Left lung (tissue), 14 donors: Measurements from ENCODE around the gene FAM209B. TPM values are rescaled to one million over a fixed set of nuclear protein-coding genes. Genes with fewer than 3 reads are reported as not detected.
"Not testable (repeated sequence)": the region's sequence is repeated elsewhere in the genome, so short reads cannot be mapped to it uniquely, and the experiment has no call there.

Experiments
- ATAC-seq: fragments of 200-7000 bp; cut with Tn5 transposase; one replicate; pipeline ENCODE4 v1.9.1; 2020; ENCODE audit warnings: moderate library complexity
- DNase-seq, 4 donors: peaks; one replicate each; pipeline ENCODE4 v3.0.0-alpha.2; 2013 to 2020
- H3K27ac ChIP-seq, 2 donors: fragments of 200-600 bp; sonication (generic) in 1 of 2; one replicate each; pipeline versions ENCODE4 v1.5.0 to v1.8.0; 2020 to 2021
- H3K27me3 ChIP-seq, 2 donors: fragments of 200-600 bp; sonication (generic) in 1 of 2; one replicate each; pipeline versions ENCODE4 v1.5.0 to v1.8.0; 2020 to 2021
- H3K36me3 ChIP-seq, 2 donors: fragments of 200-600 bp; sonication (generic) in 1 of 2; one replicate each; pipeline versions ENCODE4 v1.5.0 to v1.8.0; 2020 to 2021
- H3K4me1 ChIP-seq, 2 donors: fragments of 200-600 bp; one replicate each; pipeline ENCODE4 v1.8.0; 2021
- H3K4me3 ChIP-seq, 2 donors: fragments of 200-600 bp; sonication (generic) in 1 of 2; one replicate each; pipeline versions ENCODE4 v1.5.0 to v1.8.0; 2020 to 2021; ENCODE audit warnings: mild to moderate bottlenecking in 1 of 2
- H3K9me3 ChIP-seq, 2 donors: fragments of 200-600 bp; sonication (generic) in 1 of 2; one replicate each; pipeline versions ENCODE4 v1.5.0 to v1.8.0; 2020 to 2021
- intact Hi-C, 2 donors: fragments of 100-400 bp; cut with DNase I; formaldehyde crosslinking; loops; one replicate each; pipeline versions ENCODE4 v1.11.2 to v1.14.2; 2022
- long read RNA-seq, 12 donors: library from polyadenylated mRNA in 2 of 12; unstranded in 2 of 12; transcript quantifications; one replicate each; pipeline ENCODE4 v2.0.0 and lab custom pipeline, GENCODE V29; 2019 to 2026
- polyA plus RNA-seq, 6 donors: library from polyadenylated mRNA; unstranded; fragments of 120-200 nt; gene quantifications; one replicate each; pipeline ENCODE4 v1.2.1, GENCODE V29; 2013; ENCODE audit not compliant: insufficient read length in 6 of 6
- total RNA-seq, 2 donors: library from RNA; stranded (reverse); fragmentation: NEBNext Ultra II Directional; extraction: Animal tissue kit (Norgen Biotek cat#: 25700); gene quantifications; one replicate each; pipeline ENCODE4 v1.2.1, GENCODE V29; 2021
- TF ChIP-seq, protein P1 (sequence below), 2 donors: fragments of 200-600 bp; sonication (generic) in 1 of 2; IDR thresholded peaks; one replicate each; pipeline versions ENCODE4 v1.5.0 to v1.8.0; 2021; ENCODE audit warnings: antibody characterized with exemption in 2 of 2
- donor health status: DM: no; HTN: yes; CAD: no.
- donor health status: DM: no; HTN: no; CAD: no.

The FAM209B gene
- total RNA-seq (under 1 TPM in 1 of 2 donors, not detected in 1; 0.42 TPM), polyA plus RNA-seq (under 1 TPM in 4 of 6 donors, not detected in 2; 0.30 to 0.63 (median 0.34) TPM)
- long read RNA-seq, donor 1, result 0 reads
- long read RNA-seq, donor 2, result 0 reads
- long read RNA-seq, donor 3, result 0 reads
- long read RNA-seq, donor 4, result 0 reads
- long read RNA-seq, donor 5, result 0 reads
- long read RNA-seq, donor 6, result 0 reads
- long read RNA-seq, donor 7, result 0 reads
- long read RNA-seq, donor 8, result 0 reads
- long read RNA-seq, donor 9, result 0 reads
- long read RNA-seq, donor 10, result 0 reads
- long read RNA-seq, donor 11, result 0 reads
- long read RNA-seq, donor 12, result 0 reads

DNA sequence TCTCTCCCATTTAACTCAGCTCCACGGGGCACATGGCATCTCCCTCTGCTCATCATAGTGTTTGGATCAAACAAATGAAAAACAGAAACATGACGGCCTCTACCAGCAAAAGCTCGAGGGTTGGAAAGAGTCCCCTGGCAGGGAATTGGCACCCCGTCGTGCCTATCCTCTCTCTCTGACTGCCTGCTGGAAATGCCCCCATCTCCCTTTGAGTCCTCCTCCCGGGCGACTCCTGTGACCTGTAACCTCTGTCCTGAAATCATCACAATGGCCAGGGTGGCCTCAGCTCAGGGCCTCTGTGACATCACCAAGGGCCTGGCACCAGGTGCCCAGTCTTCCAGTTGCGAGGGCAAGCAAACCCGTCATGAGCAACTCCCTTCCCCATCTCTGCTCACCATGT, at the start of gene FAM209B:
Gene FAM209B, plus strand, starts transcription at position 301 of the 400 bp plus-strand sequence. Its CDS starts 96 bp downstream, at position 397.
- H3K9me3 ChIP-seq, H3K27ac ChIP-seq, H3K36me3 ChIP-seq, H3K27me3 ChIP-seq, intact Hi-C loops, ATAC-seq, DNase-seq, H3K4me3 ChIP-seq, H3K4me1 ChIP-seq: not testable (repeated sequence)

DNA sequence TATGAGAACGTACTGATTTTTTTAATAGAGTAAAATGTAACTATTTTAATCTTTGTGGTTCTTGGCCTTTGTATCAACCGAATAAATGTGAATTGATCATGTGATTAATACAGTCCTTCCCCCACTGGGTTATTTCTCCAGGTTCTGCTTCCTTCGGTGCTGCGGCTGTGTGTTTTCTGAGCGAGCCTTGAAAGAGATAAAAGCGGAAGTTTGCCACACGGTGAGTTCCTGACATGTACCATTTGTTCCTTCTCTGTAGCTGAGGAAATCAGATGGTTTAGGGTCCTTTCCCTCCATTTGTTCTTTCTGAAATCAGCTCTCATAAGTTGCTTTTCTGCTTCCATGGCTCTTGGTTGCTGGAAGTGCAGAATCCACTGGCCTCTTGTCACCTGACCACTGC, 49.1 kb upstream of the FAM209B start:
- Histone ChIP-seq H3K4me1 (peaks cover 0 to 25% of the 10 kb centered on the region in 2 donors), H3K27me3 (no peaks in the 10 kb centered on the region), H3K36me3 (peaks cover 0 to 97% of the 10 kb centered on the region in 2 donors), H3K27ac (peak overlapping the region in 1 of 2 donors; percentile 76), H3K9me3 (no peaks in the 10 kb centered on the region), H3K4me3 (no peak overlapping the region)
- intact Hi-C loops, result no loop called here
- ATAC-seq, result no peak
- TF ChIP-seq, protein P1, sequence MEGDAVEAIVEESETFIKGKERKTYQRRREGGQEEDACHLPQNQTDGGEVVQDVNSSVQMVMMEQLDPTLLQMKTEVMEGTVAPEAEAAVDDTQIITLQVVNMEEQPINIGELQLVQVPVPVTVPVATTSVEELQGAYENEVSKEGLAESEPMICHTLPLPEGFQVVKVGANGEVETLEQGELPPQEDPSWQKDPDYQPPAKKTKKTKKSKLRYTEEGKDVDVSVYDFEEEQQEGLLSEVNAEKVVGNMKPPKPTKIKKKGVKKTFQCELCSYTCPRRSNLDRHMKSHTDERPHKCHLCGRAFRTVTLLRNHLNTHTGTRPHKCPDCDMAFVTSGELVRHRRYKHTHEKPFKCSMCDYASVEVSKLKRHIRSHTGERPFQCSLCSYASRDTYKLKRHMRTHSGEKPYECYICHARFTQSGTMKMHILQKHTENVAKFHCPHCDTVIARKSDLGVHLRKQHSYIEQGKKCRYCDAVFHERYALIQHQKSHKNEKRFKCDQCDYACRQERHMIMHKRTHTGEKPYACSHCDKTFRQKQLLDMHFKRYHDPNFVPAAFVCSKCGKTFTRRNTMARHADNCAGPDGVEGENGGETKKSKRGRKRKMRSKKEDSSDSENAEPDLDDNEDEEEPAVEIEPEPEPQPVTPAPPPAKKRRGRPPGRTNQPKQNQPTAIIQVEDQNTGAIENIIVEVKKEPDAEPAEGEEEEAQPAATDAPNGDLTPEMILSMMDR (IDR thresholded peaks at IDR 0.05), result no peak
- no peak for DNase-seq

GRCh38 chr20:56487216-56487615, 45.8 kb upstream of the FAM209B start:
- Histone ChIP-seq H3K27ac (peak overlapping the region in 1 of 2 donors; percentile 82), H3K27me3 (no peaks in the 10 kb centered on the region), H3K9me3 (no peaks in the 10 kb centered on the region), H3K36me3 (peaks cover 0 to 96% of the 10 kb centered on the region in 2 donors), H3K4me3 (no peak overlapping the region), H3K4me1 (peaks cover 0 to 25% of the 10 kb centered on the region in 2 donors)
- ATAC-seq (no peak), DNase-seq (no peak)
- TF ChIP-seq, protein P1 (IDR thresholded peaks at IDR 0.05), result no peak
- intact Hi-C loops, result no loop called here

- Histone ChIP-seq H3K36me3 (peaks cover 0 to 98% of the 10 kb centered on the region in 2 donors), H3K27ac (no peak overlapping the region), H3K4me1 (peaks cover 0 to 22% of the 10 kb centered on the region in 2 donors), H3K27me3 (no peaks in the 10 kb centered on the region), H3K9me3 (no peaks in the 10 kb centered on the region), H3K4me3 (no peak overlapping the region)
- DNase-seq (no peak), ATAC-seq (no peak)
- TF ChIP-seq, protein P1 (IDR thresholded peaks at IDR 0.05), result no peak
- intact Hi-C loops, result no loop called here
Measured at GRCh38 chr20:56488566-56488965, 44.5 kb upstream of the FAM209B start.

- no peak overlapping the region for H3K27ac ChIP-seq
- ATAC-seq (no peak), DNase-seq (no peak)
- intact Hi-C loops, result no loop called here
- peaks cover 0 to 4% of the 10 kb centered on the region in 2 donors for H3K9me3 ChIP-seq
- TF ChIP-seq, protein P1 (IDR thresholded peaks at IDR 0.05), result no peak
- peaks cover 0 to 8% of the 10 kb centered on the region in 2 donors for H3K4me1 ChIP-seq
- H3K27me3 ChIP-seq, result no peaks in the 10 kb centered on the region
- no peak overlapping the region for H3K4me3 ChIP-seq
- H3K36me3 ChIP-seq, result peaks cover 0 to 48% of the 10 kb centered on the region in 2 donors
Measured at GRCh38 chr20:56501116-56501515, 31.9 kb upstream of the FAM209B start.
